Thoracic aorta (tissue), 2 donors: Measurements from ENCODE around the gene OASL. TPM values are rescaled to one million over a fixed set of nuclear protein-coding genes. Genes with fewer than 3 reads are reported as not detected.

Experiments used
- ATAC-seq: fragments of 150-250 bp; one replicate; pipeline ENCODE4 v1.8.0; 2017; ENCODE audit warnings: low read depth; ENCODE audit not compliant: insufficient number of reproducible peaks, low FRiP score
- DNase-seq: peaks from one replicate; pipeline ENCODE4 v3.0.0-alpha.2; 2020; ENCODE audit warnings: low spot score
- H3K27ac ChIP-seq, 2 donors: fragments of 200-600 bp; sonication (generic); 1 replicate in 1 of 2; 2 replicates in 1 of 2; pipeline ENCODE4 v1.5.1; 2016; ENCODE audit warnings: mild to moderate bottlenecking in 2 of 2, moderate library complexity in 2 of 2
- H3K27me3 ChIP-seq: fragments of 200-600 bp; sonication (generic); replicated peaks from 2 replicates; pipeline ENCODE4 v1.6.0; 2016; ENCODE audit warnings: mild to moderate bottlenecking; ENCODE audit not compliant: insufficient read depth
- H3K36me3 ChIP-seq: fragments of 200-600 bp; sonication (generic); one replicate; pipeline ENCODE4 v1.5.1; 2016
- H3K4me1 ChIP-seq, 2 donors: fragments of 200-600 bp; sonication (generic); 1 replicate in 1 of 2; 2 replicates in 1 of 2; pipeline versions ENCODE4 v1.5.1 to v1.6.0; 2016; ENCODE audit warnings: low read depth in 2 of 2, mild to moderate bottlenecking in 1 of 2; ENCODE audit not compliant: control insufficient read depth in 1 of 2
- H3K4me3 ChIP-seq: fragments of 200-600 bp; sonication (generic); 2 replicates; pipeline ENCODE4 v1.5.1; 2016; ENCODE audit warnings: mild to moderate bottlenecking
- H3K9me3 ChIP-seq: fragments of 200-600 bp; sonication (generic); 2 replicates; pipeline ENCODE4 v1.5.1; 2016
- total RNA-seq, 2 donors: library from RNA; depleted of rRNA; stranded (reverse); fragments of >200 nt; gene quantifications; one replicate each; pipeline versions ENCODE4 v1.1.0 to v1.2.3, GENCODE V29; 2016
- TF ChIP-seq, protein P1 (sequence below): fragments of 200-600 bp; sonication (generic); IDR thresholded peaks from one replicate; pipeline ENCODE4 v1.5.1; 2019; ENCODE audit warnings: antibody characterized with exemption

OASL gene
- total RNA-seq, 2 donors from 2014 or later = 1.1 to 3.1 TPM

DNA sequence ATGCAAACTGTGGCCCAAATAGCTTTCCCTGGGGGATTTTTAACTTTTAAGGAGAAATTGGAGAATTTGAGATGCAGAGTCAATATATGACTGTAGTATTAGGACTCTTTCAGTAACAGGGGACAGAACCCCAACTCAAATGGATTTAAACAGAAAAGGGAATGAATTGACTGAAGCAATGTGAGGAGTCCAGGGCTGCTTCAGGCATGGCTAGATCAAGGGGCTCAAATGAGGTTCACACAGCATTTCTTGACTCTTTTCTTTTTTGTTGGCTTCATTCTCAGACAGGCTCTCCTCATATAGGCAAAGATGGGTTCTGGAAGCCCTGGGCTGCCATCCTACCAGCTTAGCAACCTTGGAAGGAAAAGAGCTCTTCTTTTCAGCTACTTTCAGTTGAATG, 47.1 kb downstream of the OASL start:
- TF ChIP-seq, protein P1, sequence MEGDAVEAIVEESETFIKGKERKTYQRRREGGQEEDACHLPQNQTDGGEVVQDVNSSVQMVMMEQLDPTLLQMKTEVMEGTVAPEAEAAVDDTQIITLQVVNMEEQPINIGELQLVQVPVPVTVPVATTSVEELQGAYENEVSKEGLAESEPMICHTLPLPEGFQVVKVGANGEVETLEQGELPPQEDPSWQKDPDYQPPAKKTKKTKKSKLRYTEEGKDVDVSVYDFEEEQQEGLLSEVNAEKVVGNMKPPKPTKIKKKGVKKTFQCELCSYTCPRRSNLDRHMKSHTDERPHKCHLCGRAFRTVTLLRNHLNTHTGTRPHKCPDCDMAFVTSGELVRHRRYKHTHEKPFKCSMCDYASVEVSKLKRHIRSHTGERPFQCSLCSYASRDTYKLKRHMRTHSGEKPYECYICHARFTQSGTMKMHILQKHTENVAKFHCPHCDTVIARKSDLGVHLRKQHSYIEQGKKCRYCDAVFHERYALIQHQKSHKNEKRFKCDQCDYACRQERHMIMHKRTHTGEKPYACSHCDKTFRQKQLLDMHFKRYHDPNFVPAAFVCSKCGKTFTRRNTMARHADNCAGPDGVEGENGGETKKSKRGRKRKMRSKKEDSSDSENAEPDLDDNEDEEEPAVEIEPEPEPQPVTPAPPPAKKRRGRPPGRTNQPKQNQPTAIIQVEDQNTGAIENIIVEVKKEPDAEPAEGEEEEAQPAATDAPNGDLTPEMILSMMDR = no peak
- no peaks in the 10 kb centered on the region for H3K36me3 ChIP-seq
- H3K4me3 ChIP-seq = no peak overlapping the region
- no peaks in the 10 kb centered on the region for H3K27me3 ChIP-seq
- H3K4me1 ChIP-seq = no peaks in the 10 kb centered on the region
- H3K9me3 ChIP-seq = no peaks in the 10 kb centered on the region
- ATAC-seq = no peak
- no peak overlapping the region for H3K27ac ChIP-seq
- no peak for DNase-seq

DNA sequence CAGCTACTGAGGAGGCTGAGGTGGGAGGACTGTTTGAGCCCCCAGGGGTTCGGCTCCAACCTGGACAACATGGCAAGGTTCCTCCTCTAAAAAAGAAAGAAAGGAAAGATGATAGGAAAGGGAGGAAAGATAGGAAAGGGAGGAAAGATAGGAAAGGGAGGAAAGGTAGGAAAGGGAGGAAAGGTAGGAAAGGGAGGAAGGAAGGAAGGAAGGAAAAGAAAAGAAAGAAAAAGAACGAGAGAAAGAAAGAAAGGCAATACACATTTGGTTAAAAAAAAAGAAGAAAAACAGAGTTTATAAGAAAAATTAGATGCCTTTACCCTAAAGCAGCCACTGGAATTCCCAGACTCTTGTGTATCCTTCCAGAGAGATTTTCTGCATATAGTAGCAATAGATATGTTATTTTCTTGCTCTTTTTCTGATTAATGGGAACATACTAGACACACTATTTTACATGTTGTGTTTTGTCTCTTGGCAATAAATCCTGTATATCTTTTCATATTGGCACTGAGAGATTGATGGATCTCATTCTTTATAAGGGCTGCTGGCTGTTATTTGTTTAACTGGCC, 48.5 kb downstream of the OASL start:
- H3K27ac ChIP-seq = no peak overlapping the region
- no peaks in the 10 kb centered on the region for H3K27me3 ChIP-seq
- ATAC-seq = no peak
- H3K9me3 ChIP-seq = no peaks in the 10 kb centered on the region
- no peak for DNase-seq
- no peaks in the 10 kb centered on the region for H3K4me1 ChIP-seq
- TF ChIP-seq, protein P1 = no peak
- no peaks in the 10 kb centered on the region for H3K36me3 ChIP-seq
- no peak overlapping the region for H3K4me3 ChIP-seq

DNA sequence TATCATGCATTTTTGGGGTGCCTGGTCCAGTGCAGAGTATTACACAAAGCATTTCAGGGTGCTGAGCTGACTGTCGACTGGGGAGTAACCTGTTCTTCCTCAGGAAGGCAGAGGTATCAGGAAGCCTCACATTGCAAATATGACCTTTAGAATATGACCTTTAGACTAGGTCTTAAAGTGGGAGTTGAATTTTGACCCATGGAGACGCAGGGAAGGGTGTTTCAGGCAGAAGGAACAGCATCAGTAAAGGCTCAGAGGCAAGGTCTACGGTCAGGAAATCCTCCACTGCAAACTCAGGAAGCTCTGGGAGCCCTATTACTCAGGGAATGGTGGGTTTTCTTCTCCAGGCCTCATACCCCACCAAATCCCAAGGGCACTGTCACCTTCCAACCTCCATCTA, 49.4 kb downstream of the OASL start:
- TF ChIP-seq, protein P1 = no peak

DNA sequence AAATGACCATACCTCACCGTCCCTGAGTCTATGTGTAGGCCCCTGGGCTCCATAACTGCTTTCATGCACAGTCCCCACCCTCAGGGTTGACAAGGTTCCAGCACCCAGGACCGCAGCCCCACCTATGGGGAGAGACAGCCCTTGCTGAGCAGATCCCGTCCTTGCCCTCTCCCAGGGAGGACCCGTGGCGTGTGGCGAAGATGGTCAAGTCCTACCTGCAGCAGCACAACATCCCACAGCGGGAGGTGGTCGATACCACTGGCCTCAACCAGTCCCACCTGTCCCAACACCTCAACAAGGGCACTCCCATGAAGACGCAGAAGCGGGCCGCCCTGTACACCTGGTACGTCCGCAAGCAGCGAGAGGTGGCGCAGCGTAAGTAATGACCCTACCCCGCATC, 50.4 kb downstream of the OASL start:
- ATAC-seq (no peak), DNase-seq (no peak)
- H3K4me1 ChIP-seq = no peaks in the 10 kb centered on the region
- TF ChIP-seq, protein P1 = no peak
- no peak overlapping the region for H3K4me3 ChIP-seq
- no peaks in the 10 kb centered on the region for H3K9me3 ChIP-seq
- no peak overlapping the region for H3K27ac ChIP-seq
- H3K36me3 ChIP-seq = no peaks in the 10 kb centered on the region
- no peaks in the 10 kb centered on the region for H3K27me3 ChIP-seq

More for the DNA sequence above, 49.4 kb downstream of the OASL start:
- Histone ChIP-seq H3K27me3 (no peaks in the 10 kb centered on the region), H3K9me3 (no peaks in the 10 kb centered on the region), H3K4me3 (no peak overlapping the region), H3K36me3 (no peaks in the 10 kb centered on the region), H3K4me1 (no peaks in the 10 kb centered on the region), H3K27ac (no peak overlapping the region)
- ATAC-seq (no peak), DNase-seq (no peak)

DNA sequence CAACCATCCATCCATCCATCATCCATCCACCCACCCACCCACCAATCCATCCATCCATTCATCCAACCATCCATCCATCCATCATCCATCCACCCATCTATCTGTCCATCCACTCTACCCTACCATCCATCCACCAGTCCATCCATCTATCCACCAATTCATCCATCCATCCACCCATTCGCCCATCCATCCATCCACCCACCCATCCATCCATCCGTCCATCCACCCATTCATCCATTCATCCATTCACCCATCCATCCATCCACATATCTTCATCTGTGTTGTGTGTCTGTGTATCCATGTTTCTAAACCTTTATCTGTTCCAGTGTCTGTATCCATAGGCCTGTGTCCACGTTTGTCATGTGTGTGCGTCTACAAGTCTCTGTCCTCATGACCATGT, 50.8 kb downstream of the OASL start:
- H3K9me3 ChIP-seq = no peaks in the 10 kb centered on the region
- no peaks in the 10 kb centered on the region for H3K27me3 ChIP-seq
- no peaks in the 10 kb centered on the region for H3K36me3 ChIP-seq
- TF ChIP-seq, protein P1 = no peak
- H3K4me1 ChIP-seq = no peaks in the 10 kb centered on the region
- H3K4me3 ChIP-seq = no peak overlapping the region
- ATAC-seq = no peak
- no peak for DNase-seq
- no peak overlapping the region for H3K27ac ChIP-seq
